NCI-H226 (cell line): ENCODE measurements around the gene GLDC.
"Not testable (repeated sequence)": the region's sequence is repeated elsewhere in the genome, so short reads cannot be mapped to it uniquely, and the experiment has no call there.

ENCODE experiments used
- DNase-seq: peaks from one replicate; pipeline ENCODE4 v3.0.0-alpha.2; 2015

The GLDC gene

GRCh38 chr9:6660512-6660911, 15.0 kb upstream of the GLDC start:
- no peak for DNase-seq

GRCh38 chr9:6658628-6659353, 13.3 kb upstream of the GLDC start:
- DNase-seq: no peak

GRCh38 chr9:6656614-6657300, 11.2 kb upstream of the GLDC start:
- DNase-seq: no peak

- no peak for DNase-seq
These were observed 9.5 kb upstream of the GLDC start for GRCh38 chr9:6655036-6655435.

GRCh38 chr9:6646293-6646636, 736 bp upstream of the GLDC start:
- no peak for DNase-seq

GRCh38 chr9:6645105-6645354, 499 bp downstream of the GLDC start:
- not testable (repeated sequence) for DNase-seq

- no peak for DNase-seq
These were observed 1.0 kb downstream of the GLDC start for GRCh38 chr9:6644346-6645104.

GRCh38 chr9:6641961-6642360, 3.6 kb downstream of the GLDC start:
- DNase-seq: no peak

- no peak for DNase-seq
These were observed 4.0 kb downstream of the GLDC start for GRCh38 chr9:6641561-6641960.

- no peak for DNase-seq
These were observed 4.5 kb downstream of the GLDC start for GRCh38 chr9:6641056-6641455.

- no peak for DNase-seq
These were observed 5.1 kb downstream of the GLDC start for GRCh38 chr9:6640268-6641051.

- no peak for DNase-seq
These were observed 5.9 kb downstream of the GLDC start for GRCh38 chr9:6639622-6640021.

- no peak for DNase-seq
These were observed 11.1 kb downstream of the GLDC start for GRCh38 chr9:6634444-6634843.

- DNase-seq: no peak
These were observed 12.2 kb downstream of the GLDC start for GRCh38 chr9:6633378-6633777.

GRCh38 chr9:6632516-6633183, 12.9 kb downstream of the GLDC start:
- no peak for DNase-seq

- DNase-seq: no peak
These were observed 14.4 kb downstream of the GLDC start for GRCh38 chr9:6631207-6631512.

GRCh38 chr9:6630502-6631206, 14.9 kb downstream of the GLDC start:
- DNase-seq: no peak

GRCh38 chr9:6628704-6629103, 16.8 kb downstream of the GLDC start:
- DNase-seq: no peak

GRCh38 chr9:6625363-6625762, 20.2 kb downstream of the GLDC start:
- DNase-seq: no peak

GRCh38 chr9:6622784-6623183, 22.7 kb downstream of the GLDC start:
- not testable (repeated sequence) for DNase-seq

- DNase-seq: no peak
These were observed 24.7 kb downstream of the GLDC start for GRCh38 chr9:6620796-6621195.

- no peak for DNase-seq
These were observed 25.2 kb downstream of the GLDC start for GRCh38 chr9:6620353-6620752.

- DNase-seq: no peak
These were observed 25.6 kb downstream of the GLDC start for GRCh38 chr9:6619909-6620308.
